ENCODE measurements around the gene SRP72.
"Not testable (repeated sequence)": the region's sequence is repeated elsewhere in the genome, so short reads cannot be mapped to it uniquely, and the experiment has no call there.

Gene SRP72, protein sequence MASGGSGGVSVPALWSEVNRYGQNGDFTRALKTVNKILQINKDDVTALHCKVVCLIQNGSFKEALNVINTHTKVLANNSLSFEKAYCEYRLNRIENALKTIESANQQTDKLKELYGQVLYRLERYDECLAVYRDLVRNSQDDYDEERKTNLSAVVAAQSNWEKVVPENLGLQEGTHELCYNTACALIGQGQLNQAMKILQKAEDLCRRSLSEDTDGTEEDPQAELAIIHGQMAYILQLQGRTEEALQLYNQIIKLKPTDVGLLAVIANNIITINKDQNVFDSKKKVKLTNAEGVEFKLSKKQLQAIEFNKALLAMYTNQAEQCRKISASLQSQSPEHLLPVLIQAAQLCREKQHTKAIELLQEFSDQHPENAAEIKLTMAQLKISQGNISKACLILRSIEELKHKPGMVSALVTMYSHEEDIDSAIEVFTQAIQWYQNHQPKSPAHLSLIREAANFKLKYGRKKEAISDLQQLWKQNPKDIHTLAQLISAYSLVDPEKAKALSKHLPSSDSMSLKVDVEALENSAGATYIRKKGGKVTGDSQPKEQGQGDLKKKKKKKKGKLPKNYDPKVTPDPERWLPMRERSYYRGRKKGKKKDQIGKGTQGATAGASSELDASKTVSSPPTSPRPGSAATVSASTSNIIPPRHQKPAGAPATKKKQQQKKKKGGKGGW

DNA sequence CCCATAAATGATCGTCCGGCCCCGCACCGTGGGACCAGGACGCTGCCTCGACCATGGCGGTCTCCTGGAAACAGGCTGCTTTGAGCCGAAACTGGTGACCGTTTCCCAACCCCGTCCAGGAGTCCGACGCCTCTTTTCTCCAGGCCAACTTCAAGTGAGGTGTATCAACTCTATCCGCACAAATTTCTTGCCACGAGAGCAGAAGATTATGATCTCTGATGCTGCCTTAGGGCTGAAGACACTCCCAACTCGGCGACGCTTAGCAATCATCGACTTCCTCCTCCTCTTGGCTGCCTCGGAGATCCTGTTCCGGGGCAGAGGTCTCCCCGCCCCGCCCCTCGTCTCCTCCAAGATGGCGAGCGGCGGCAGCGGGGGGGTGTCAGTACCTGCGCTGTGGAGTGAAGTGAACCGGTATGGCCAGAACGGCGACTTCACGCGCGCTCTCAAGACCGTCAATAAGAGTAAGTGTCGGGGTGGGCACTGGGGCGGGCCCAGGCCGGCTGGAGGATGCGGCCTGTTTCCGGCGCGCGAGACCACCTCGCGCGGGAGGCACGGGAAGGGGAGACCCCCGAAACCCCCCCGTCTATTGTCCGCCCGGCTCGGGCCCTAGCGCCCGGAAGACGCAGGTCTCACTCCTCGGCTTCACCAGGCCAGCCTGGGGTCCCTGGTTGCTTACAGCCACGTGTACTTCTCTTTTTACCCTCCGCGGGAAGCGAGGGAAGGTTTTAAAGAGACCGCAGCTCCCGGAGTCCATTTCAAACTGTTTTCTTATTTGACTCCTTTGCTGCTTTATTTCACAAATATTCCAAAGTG is at the start of gene SRP72:
Gene SRP72 (plus strand): TSS at position 334 of the 813 bp plus-strand sequence. CDS start 19 bp downstream, at position 353.
- peak; percentile 95 for DNase-seq (ENCODE audit: low spot score)

DNA sequence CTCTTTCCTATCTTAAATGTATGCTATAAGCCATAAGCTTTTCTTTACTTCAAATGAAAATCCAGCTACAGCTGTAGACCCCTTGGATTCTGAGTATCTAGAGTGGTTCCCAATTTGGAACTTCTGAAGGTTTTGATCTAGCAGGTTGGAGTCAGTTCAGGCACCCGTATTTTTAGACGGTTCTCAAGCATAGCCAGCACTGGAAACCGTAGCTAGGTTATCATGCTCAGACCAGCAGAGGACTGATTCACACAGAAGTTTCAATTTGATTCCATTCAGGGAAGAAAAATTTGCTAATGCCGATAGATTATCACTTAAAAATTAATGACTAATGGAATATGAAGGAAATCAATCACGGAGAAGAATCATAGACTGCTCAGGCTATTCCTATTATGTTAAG is 43.2 kb upstream of the SRP72 start:
- no peak for DNase-seq (ENCODE audit: low spot score)

DNA sequence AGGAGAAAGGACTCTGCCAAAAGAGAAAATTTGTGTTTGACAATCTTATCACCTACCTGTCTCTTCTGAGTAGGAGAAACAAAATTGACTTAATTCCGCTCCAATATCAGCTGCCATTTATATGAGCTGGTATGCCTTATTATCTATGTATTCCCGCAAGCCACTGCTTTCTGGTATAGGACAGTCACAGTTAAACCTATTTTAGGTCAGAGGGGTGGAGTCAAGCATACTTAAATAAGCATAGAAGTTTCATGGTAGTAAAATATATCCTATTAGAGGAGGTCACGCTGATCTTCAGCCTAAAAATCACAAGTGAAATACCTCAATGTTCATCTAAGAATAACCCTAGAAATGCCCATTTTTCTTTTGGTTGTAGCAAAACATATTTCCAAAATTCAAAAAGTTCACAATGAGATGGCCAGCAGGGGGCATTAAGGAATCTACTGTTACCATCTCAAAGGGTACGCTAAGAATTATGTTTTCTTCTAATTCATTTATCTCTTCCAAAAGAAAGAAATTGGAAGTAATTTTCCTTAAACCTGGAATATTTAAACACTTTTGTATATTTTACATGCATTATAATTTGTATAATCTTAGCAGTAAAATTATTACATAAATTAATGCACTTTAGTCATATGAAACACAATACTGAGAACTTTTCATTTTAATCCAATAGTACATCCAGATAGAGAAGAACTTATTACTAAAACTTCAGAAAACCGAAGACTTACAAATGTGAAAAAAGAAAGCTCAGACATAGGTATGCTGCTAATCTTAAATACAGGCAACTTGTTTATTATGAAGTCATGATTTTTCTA is 42.5 kb upstream of the SRP72 start:
- DNase-seq (ENCODE audit: low spot score): peak; percentile 36

DNA sequence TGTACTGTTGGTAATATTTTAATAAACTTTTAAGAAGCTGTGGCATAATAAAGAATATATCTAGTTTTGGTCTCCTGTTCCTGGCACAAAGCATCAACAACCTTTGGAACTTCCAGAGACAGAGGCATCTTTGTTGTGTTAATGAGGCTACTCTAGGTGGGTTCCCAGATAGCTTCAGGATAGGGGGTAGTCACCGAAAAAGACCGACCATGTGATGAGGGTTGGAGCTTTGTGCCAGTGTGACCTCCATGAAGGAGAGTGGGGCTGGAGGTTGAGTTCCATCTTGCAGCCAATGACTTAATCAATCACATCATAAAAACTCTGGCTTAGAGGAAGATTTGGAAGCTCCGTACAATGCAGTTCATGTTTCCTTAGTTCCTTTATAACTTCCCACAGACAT is 41.9 kb upstream of the SRP72 start:
- no peak for DNase-seq (ENCODE audit: low spot score)

DNA sequence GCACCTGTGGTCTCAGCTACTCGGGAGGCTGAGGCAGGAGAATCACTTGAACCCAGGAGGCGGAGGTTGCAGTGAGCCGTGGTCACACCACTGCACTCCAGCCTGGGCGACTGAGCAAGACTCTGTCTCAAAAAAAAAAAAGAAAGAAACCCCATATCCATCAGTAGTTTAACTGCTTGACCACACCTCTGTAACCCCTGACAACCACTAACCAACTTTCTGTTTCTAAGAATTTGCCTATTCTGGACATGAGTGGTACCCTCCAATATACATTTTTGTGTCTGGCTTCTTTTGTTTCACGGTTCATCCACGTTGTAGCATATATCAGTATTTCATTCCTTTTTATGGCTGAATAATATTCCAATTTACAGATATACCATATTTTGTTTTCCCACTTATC is 41.1 kb upstream of the SRP72 start:
- no peak for DNase-seq (ENCODE audit: low spot score)

DNA sequence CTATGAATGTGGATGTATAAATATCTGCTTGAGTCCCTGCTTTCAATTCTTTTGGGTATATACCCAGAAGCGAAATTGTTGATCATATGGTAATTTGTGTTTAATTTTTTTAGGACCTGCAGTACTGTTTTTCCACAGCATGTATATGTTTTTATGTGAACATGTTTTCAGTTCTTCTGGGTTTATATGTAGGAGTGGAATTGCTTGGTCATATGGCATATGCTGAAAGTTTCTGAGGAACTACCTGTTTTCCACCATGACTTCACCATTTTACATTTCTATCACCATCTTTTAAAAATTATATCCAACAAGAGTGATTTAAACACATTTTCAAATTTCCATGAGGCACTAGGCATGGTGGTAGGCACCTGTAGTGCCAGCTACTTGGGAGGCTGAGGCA is 40.2 kb upstream of the SRP72 start:
- DNase-seq (ENCODE audit: low spot score): no peak

DNA sequence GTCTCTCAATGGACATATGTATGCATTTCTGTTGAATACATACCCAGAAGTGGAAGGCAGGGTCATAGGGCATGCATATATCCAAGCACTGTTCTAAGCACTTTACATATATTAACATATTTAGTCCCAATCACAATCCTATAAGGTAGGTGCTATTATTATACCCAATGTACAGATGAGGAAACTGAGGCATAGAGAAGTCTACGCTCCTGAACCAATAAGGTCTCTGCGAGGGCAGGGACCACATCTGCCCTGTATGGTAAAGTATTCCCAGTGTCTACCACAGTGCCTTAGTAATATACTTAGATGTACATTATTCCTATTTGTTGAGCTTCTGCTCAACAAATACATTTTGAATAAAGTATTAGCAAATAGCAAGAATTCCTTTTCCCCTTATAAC is 37.2 kb upstream of the SRP72 start:
- DNase-seq (ENCODE audit: low spot score): no peak

DNA sequence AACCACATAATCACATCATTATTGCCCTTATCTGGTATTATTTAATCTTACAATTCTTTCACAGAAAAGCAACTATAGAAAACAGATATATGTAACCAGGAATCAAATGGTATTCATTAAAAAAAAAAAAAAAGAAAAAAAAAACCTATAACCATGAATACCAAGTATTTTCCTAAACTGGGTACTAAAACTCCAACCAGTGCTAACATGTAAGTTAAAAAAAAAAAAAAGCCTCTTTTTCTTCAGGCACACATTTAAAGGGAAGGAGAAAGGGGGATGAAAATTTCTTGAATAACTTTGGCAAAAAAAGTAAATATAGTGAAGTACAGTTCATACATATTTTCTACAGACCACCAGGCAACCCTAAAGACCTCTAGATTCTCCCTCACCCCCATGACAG is 34.1 kb upstream of the SRP72 start:
- DNase-seq (ENCODE audit: low spot score): no peak

DNA sequence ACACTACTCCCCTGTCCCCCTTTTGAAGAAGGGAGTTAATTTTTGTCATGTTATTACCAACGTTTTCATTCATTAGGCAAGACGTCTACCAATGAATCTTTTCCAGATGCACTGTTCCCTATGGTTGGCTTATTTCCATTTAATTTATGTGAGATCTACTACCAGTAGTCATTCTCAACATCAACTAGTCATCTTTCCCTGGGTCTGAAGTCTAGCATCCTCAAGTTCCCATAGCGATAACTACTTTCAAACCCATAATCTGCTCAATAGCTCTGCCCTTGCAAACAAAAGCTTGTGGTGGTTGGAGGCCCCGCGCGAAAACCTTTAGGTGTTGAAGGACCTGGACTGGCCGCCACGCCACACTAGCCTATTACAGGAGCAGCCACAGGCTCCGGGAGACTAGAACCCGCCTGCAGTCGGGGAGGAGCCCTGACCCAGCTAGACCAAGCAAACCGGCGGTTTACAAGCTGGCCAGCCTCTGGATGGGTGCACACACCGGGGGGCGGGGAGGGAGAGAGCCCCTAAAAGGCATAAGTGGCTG is 32.7 kb upstream of the SRP72 start:
- no peak for DNase-seq (ENCODE audit: low spot score)

DNA sequence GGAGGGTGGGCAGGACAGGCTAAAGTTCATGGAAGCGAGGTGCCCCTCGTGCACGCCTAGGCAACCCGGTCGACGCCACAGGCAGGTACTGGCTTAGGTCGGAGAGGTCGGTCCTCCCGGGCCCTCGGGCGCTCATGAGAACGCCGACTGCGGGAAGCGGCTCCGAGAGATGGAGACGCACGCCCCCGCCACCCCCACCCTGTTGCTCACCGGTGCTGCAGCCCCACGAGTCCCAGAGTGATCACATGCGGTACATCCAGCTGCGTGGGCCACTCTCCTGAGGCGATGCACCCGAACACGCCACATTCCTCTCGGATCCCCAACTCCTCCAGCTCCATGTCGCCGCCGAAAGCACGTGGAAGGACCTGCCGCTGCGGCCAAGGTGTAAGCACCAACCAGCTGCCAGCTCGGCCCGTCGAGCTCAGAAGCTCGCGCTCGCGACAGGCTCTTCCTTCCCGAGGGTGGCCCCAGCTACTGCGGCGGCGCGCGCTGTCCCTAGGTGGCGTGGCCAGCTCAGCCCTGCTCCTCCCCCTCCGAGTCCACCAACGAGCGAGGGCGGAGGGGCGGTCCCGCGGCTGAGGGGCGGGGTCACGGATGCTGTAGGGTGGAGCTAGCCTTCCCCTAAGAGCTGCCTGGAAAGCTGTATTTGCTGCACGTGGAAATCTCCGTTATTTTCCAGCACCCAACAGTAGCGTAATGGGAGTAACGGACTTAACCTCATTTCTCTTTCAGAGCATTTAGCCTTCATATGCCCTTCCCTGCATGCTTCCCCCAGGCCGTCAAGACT is 32.1 kb upstream of the SRP72 start, which contains the start of gene PPAT:
Gene PPAT (minus strand): TSS at position 476 of the 787 bp plus-strand sequence. CDS start 138 bp downstream, at position 338.
- DNase-seq (ENCODE audit: low spot score): peak; percentile 99

DNA sequence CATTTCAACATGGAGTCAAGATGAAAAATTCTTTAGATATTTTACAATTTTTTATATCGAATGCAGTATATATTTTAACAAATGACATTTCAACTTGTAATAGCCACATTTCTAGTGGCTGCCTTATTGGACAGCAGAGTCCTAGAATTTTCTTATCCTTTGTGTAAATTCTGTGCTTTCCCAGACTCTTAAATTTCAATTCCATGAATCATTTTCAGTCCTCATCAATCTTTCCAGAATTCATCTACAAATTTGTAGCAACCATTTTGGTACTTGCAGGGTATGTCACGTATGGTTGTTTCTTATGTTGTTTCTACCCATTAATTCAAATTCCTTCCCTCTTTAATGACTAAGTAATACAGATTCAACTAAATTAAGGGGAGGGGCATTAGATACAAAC is 28.7 kb upstream of the SRP72 start:
- no peak for DNase-seq (ENCODE audit: low spot score)

DNA sequence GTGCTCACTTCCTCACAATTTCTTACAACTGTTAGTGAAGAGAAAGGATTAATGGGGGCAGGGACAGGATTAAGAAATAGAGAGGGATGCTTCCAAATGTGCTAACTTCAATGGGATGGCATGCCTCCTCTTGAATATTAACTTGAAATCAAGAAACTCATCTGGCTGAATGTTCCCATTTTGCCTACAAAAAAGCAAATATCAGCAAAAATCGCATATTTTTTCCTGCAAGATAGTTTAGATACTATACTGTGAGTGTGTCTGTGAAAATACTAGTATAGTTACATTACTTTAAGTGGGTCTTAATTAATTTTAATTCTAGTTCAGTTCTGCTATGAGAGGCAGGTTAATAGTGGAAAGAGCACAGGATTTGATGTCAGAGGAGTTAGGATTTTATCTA is 26.4 kb upstream of the SRP72 start:
- DNase-seq (ENCODE audit: low spot score): no peak

DNA sequence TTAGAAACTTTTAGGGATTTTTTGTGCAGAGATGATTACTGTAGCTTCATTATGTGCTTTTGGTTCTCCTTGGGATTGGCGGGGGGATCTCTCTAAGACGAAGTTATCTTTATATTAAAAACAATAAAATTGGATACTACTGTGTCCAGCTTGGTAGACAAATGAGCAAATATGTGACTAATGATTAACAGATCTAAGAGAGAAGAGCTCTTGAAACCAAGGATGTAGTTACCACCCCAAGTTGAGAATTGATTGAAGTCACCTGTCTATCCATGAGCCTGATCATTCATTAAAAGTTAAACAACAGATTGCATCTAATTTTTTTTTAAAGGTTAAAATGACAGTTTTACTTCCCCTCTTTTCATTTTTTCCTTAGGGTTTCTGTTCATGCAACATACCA is 22.7 kb upstream of the SRP72 start:
- no peak for DNase-seq (ENCODE audit: low spot score)

DNA sequence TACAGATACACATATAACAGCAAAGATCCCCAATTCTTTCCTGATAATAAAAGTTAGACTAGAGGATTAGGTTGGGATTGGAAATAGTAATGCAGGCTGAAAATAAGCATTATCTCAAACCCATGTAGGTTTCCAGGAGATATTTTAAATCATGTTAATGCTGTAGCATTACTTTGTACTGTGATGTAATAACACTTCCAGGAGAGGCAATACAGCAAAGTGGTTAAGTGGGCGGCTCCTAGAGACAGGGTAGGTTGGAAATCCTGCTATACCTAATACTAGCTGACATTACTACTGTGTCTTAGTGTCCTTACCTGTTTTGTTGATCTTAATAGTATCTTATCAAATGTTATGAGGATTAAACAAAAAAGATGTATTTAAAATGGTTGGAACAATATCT is 21.7 kb upstream of the SRP72 start:
- no peak for DNase-seq (ENCODE audit: low spot score)

DNA sequence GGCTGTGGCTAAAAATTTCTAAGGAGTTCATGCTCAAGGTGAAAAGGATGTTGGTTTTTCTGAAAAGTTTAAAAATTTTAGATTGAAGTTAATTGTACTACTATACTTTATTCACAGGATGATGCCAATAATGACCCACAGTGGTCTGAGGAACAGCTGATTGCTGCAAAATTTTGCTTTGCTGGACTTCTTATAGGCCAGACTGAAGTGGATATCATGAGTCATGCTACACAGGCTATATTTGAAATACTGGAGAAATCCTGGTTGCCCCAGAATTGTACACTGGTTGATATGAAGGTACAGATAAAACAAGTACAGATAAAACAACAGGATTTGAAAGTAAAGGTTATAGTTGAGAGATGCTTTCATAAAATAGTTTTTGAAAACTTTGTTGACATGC is 19.1 kb upstream of the SRP72 start:
- no peak for DNase-seq (ENCODE audit: low spot score)

DNA sequence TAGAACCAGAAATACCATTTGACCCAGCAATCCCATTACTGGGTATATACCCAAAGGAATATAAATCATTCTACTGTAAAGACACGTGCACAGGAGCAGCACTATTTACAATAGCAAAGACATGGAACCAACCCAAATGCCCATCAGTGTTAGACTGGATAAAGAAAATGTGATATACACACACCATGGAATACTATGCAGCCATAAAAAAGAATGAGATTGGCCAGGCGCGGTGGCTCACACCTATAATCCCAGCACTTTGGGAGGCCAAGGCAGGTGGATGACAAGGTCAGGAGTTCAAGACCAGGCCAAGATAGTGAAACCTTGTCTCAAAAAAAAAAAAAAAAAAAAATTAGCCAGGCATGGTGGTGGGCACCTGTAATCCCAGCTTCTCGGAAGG is 17.9 kb upstream of the SRP72 start:
- DNase-seq (ENCODE audit: low spot score): not testable (repeated sequence)

DNA sequence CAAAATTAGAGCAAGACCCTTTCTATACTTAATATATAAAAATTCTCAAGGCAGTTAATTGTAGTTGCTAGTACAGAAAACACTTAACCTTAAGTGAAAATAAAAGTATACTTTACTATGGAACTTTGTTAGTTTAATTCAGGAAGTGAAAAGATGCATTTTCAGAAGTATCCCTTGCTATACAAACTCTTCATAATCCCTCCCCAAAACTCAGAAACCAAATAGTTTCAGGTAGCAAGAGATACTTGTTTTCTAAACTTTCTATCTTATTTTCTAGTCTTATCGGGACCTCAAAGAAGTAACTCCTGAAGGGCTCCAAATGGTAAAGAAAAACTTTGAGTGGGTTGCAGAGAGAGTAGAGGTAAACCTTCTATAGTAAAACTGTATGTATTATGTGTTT is 17.1 kb upstream of the SRP72 start:
- DNase-seq (ENCODE audit: low spot score): no peak

DNA sequence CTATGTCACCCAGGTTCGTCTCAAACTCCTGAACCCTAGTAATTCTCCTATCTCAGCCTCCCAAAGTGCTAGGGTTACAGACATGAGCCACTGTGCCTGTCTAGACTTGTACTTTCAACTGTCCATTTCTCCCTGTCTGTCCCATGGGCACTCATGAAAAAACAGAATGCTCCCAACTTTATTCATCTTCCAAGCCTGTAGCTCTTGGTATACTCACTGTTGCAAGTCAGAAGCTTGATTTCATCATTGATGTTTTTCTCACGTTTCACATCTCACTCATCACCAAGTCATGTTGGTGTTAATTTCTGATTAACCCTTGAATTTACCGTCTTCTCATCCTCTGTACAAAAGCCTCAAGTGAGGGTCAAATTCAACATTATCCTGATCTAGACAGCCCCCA is 7.3 kb upstream of the SRP72 start:
- no peak for DNase-seq (ENCODE audit: low spot score)

DNA sequence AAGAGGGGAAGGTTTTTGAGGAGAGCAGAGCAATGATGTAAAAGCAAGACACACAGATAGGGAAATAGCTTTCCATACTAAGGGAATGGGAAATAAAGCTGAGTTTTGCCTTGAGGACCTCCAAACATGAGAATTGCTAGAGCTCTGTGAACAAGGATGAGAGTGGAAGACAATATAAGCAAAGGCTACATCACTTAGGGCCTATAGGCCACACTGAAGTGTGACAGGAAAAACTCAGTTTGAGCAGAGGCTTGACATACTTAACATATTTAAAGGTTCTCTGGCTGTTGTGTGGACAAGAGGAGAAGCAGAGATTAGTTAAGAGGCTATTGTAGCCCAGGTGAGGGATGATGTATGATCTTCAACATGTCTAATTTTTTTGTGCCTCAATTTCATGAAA is 5.3 kb upstream of the SRP72 start:
- DNase-seq (ENCODE audit: low spot score): no peak

DNA sequence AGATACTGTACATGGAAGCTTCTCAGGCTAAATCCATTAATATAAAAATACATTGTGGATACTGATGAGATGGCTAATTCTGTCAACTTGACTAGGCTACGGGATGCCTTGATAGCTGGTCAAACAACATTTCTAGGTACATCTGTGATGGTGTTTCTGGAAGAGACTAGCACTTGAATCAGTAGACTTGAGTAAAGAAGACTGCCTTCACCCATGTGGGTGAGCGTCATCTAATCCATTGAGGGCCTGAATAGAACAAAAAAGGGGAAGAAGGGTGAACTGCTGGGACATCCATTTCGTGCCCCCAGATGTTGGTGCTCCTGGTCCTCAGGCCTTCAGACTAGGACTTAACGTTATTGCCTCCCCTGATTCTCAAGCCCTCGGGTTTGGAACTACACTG is 3.7 kb upstream of the SRP72 start:
- DNase-seq (ENCODE audit: low spot score): no peak

DNA sequence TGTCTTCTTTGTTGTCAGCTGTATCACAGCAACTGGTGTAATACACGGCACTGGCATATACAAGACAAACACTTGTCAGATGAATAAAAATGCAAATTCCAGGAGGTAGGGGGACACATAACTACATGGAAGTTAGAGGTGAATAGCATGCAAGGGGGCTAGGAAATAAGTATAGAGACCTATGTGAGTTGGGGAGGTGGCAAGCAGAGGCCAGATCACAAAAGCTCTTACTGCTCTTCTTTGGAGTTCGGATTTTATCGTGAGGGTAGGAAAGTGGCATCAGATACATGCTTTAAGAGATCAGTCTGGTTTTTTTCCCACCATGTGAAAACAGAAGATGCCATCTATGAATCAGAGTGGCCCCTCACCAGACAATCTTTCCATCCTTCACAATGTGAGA is 2.8 kb upstream of the SRP72 start:
- no peak for DNase-seq (ENCODE audit: low spot score)
